ENCODE data around the gene BLOC1S1.

DNA sequence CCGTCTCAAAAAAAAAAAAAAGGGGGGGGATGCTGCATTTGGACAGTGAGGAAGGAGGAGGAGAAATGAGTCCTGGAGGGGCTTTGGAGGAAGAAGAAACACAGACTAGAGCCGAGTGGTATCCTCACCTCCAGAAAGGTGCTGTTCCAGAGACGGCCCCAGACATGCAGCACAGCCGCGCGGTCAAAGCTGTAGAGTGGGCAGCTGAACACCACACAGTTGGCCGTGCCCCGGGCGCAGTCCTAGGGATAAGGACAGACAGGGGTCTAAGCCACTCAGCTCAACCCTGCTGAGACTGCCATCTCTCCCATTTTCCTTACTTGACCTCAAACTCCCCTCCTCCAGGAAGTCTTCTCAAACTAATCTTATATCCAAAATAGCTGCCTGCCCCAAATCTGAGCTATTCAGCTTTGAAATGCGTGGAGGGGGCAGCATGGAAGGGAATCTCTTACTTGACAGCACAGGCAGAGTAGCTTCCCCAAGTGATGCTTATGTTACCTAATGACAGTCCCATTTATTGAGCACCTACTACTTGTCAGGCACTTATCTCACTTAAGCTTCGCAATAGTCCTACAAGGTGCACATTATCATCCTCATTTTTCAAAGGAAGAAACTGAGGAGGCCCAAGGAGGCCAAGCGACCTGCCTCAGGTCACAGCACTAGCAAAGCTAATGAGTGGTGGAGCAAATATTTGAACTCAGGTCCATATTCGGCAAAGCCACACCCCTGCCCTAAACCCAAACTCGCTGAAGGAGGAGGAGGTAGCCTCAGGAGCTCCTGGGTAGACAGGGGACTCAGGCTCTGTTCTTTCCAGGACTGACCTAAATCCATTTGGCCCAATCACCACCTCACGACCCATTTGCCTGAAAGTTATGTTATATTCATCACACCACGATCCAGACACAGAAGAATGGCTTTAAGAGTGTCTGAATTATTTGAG, 26.9 kb upstream of the BLOC1S1 start:
- no peak for TF ChIP-seq CTCF (conservative IDR thresholded peaks at IDR 0.05; ENCODE audit: low read length)
- TF ChIP-seq EZH2phosphoT487 (IDR thresholded peaks at IDR 0.05; ENCODE audit: borderline replicate concordance) = no peak
